ENCODE results near the gene ABHD12B.
"Not testable (repeated sequence)": the region's sequence is repeated elsewhere in the genome, so short reads cannot be mapped to it uniquely, and the experiment has no call there.

The ABHD12B gene

DNA sequence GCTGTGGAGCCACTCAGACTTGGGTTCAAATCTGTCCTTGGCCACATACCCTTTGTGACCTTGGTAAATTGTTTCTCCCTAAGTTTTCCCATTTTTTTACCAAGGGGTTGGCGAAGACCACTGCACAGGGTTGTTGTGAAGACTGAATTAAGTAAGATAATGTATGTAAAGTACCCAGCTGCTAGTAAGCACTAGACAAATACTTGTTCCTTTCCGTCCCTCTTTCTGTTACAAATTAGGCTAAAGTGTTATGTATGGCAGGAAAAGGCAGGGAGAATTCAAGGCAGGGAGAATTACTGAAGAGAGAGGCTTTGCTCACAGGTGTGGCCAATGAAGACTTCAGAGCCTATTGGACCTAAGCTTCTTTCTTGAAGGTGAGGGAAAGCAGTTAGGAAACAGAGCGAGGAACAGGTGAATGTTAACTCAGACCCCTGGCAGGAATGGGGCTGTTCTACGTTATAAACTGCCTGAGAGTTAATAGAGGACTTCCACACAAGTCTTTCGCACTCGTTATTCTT, 25.9 kb downstream of the ABHD12B start:
- DNase-seq, result no peak

DNA sequence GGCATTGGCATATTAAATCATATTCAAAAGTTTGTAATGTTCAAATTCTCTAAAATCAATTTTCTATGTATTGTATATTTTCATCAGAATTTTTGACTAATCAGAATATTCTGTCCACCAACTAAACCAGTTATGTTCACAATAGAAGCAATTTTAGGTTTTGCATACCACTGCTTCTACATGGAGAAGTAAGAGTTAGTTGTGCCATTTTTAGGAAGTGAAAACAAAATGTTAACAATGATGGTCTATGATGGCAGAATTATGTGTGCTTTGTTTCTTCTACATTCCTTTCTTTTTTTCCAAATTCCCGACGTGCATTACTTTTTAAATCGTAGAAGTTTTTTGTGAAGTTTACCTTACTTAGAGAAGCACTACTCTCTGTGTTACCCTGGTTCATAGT, 29.5 kb downstream of the ABHD12B start:
- no peak for DNase-seq

DNA sequence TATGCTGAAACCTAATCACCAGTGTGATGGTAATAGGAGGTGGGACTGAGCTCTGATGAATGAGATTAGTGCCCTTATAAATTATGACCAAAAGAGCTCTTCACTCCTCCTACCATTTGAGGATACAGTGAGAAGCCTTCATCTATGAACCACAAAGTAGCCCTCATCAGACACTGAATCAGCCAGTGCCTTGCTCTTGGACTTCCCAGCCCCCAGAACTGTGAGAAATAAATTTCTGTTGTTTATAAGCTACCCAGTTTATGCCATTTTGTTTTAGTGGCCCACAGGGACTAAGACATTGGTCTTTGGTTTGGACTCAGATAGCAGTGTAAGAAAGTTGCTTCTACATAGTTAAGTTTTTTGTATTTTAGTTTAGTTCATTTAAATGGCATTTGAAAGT, 32.9 kb downstream of the ABHD12B start:
- DNase-seq, result no peak

DNA sequence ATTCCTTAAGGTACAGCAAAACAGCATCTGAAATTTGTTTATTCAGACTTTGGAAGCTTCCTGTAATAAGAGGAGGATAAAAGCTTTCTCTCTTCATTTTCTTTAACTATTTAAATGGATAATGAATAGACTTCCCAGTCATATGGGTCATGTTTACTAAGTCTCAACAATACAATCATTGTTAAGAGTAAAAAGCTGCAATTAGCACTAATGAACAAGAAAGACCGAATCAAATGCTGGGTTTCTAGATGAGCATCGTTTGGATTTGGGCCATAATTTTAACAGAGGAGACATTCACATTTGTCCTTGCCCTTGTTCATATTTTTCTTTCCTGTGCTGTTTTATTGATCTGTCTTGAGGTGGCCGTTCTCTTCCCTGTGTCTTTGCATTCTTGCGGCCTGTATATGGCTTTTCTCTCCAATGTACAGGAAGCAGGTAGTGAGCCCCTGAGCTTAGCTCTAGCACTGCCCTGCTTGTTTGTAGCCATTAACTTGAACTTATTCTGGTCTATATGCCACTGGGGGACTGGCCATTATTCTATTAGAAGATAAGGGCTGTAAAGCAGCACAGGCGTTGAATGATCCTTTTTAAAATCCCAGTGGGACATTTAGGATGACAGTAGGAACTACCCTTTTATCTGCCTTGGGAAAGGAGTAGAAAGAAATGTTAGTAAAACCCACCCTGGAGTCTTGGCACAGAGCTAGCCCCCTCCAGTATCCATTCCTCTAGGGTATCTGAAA, 34.6 kb downstream of the ABHD12B start:
- no peak for DNase-seq

DNA sequence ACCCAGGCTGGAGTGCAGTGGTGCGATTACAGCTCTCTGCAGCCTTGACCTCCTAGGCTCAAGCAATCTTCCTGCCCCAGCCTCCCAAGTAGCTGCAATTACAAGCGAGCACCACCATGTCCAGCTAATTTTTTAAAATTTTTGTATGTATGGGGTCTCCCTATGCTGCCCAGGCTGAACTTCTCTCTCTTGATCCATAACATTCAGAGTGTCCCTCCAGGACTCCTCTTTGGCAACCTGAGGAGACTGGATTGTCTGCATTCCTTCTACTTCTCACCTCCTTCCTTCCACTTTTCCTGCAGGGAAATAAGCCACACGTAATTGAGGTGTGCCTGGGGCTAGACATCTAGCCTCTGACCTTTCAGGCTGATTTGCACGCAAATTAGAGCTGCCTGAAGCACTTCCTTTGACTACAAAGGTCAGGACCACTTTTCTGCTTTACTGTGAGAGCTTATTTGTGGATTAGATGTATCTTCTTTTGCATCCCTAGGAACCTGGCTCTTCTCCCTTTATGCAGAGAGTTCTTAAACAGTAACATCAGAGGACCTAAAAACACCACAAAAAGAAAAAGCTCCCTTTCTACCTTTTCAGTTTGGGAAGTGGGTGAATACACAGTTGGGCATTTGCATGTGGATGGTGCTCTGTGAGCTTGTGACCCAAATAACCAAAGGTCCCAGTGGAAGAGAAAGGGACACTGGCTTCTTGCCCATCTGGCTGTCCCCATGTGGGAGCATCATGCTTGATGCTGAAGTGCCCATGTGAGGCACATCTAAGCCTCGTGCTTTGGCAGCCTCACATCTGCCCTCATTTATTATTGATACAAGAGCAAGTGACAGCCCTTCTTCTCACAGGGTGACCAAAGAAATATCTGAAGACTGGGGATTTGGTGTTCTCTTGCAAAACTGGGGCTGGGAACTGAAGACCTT, 38.9 kb downstream of the ABHD12B start:
- no peak for DNase-seq

DNA sequence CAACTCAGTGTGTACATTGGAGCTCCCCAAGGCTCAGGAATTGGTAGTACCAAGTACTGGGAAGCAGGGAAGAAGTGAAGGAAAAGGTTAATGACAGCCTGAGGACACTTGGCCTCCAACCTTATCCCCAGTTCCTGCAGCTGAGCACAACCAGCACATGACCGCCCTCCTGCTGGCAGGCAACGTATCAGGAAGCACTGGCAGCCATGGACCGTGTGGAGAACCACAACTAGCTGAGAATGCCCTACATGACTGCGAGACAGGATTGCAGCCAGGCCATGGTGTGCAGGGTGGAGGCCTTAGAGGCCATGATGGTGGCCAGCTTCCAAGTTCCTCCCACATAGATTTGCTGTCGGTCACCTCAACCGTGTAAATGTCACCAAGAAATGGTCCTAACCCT, 45.6 kb downstream of the ABHD12B start:
- DNase-seq, result no peak

DNA sequence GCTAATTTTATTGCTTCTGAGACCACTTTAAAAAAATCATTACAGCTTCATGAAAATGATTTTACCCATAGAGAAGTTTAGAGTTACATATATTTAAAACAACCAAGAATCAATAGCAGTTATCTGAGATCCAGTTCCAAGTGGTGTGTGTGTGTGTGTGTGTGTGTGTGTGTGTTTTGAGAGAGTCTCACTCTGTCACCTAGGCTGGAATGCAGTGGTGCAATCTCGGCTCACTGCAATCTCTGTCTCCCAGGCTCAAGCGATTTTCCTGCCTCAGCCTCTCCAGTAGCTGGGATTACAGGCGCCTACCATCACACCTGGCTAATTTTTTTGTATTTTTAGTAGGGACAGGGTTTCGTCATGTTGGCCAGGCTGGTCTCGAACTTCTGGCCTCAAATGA, 47.7 kb downstream of the ABHD12B start:
- DNase-seq, result not testable (repeated sequence)

DNA sequence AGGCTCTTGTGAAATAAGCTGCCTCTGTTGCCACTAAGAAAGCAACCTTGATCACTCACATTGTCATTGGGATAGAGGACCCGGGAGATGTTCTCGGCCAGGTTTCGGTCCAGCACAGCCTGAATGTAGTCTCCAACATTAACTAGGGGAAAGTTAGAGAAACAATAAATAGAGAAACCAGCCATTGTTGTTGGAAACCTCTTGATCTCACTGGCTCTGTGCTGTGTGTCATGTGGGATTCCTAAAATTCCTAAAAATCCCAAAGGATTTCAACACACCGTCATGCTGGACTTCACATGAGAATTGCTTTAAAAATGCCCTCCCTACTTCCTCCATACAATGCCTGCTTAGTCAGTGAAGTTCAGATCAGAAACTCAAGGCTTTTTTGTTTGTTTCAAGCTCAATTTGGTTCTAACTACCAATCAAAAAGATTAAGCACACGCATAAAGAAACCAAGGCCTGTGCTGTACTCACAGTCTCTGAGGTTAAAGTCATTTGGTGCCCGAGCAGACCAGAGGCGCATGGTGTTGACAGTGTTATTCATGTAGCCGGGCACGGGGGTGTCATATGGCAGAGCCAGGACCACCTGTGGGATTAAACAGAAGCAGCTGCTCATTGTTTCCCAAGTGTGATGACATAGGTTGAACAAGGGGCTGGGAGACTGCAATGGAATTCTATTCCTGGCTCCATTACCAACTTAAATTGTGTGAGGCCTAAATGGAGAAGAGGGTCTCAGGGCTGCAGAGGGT, 48.8 kb downstream of the ABHD12B start:
- DNase-seq, result no peak

DNA sequence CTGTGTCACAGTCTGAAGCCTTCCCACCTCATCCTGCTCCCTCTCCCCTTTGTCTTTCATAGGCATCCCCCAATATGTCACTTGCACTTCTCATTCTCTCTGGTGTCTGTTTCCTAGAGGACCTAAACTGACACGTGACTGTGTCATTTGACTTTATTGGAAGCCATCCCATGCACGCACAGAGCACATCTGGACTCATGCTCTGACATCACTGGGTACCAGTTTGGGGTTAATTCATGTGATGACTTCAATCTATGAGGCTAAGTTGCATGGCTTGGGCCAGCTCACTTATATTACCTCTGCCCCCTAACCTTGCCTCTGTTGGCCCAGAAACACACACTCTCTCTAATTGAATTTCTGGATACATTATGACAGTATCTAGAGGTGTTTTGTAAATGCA, 51.0 kb downstream of the ABHD12B start:
- no peak for DNase-seq

DNA sequence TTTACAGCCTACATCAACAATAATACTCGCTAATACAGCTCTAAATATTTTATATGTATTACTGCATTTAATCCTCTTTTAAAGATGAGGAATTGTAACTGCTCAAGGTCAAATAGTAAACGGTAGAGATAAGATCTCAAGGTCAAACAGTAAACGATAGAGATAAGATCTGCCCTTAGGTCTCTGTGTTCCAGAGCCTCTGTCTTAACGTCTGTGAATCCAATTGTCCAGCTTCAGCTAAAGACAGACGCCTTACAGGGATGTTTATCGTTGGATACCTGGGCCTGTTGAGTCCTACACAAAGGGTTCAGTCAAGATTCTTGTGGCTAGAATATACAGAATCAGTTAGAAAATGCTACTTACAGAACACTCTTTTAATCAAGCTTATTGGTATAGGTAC, 52.4 kb downstream of the ABHD12B start:
- DNase-seq, result no peak

DNA sequence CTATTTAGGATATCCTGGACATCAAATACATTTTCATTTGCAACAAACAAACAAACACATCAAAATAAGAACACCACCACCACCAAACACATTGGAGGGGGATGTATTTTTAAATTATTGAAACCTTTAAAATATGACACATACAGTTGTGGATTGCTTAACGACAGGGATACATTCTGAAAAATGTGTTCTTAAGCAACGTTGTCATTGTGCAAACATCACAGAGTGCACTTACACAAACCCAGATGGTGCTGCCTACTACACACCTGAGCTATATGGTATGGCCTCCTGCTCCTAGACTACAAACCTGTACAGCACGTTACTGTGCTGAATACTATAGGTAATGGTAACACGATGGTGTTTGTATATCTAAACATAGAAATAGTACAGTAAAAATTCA, 53.0 kb downstream of the ABHD12B start:
- DNase-seq, result no peak

DNA sequence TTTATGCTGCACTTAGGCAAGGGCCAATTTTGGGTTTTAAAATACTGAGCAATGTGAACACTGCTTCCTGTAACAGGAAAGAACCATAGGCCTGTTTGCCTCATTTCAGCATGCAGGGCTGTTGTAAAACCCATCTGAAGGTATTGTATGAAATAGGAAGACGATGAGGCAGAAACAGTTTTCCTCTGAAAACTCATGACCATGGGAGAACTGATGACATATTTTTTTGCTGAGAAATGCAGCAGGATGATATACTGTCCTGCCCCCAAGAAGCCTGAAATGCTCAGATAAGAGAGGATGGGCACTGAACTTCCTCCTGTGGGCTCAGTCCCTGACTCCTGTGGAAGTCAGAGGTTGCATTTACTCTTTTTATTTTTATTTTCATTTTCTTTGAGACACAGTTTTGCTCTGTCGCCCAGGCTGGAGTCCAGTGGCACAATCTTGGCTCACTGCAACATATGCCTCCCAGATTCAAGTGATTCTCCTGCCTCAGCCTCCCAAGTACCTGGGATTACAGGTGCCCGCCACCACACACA, 55.1 kb downstream of the ABHD12B start:
- DNase-seq, result no peak

DNA sequence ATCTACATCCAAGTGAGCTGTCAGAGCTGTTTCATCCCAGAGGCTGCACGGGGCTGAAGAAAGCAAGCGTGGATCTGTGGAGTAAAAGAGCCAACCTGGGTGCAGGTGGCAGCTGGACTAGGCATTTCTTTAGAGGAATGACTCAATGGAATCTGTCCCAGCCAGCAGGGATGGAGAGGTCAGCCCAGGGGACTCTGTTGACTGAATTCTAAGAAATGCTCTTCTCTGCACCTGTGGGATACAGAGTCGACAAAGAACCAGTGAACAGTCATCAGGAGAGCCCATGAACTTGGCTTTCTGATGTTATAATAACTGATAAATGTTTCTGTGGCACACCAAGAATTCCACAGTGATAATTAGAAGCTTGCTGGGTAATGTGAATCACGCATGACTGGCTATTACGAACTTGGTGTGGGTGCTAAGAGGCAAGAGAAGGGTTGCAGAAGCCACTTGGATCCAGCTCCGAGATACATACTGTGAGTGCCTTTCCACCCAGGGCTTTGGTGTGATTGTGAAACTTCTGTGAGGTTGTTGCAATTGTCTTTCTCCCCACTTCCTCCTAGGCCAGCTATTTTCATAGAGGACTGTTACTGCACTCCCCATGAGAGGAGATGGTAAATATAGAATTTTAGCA, 56.3 kb downstream of the ABHD12B start:
- no peak for DNase-seq

DNA sequence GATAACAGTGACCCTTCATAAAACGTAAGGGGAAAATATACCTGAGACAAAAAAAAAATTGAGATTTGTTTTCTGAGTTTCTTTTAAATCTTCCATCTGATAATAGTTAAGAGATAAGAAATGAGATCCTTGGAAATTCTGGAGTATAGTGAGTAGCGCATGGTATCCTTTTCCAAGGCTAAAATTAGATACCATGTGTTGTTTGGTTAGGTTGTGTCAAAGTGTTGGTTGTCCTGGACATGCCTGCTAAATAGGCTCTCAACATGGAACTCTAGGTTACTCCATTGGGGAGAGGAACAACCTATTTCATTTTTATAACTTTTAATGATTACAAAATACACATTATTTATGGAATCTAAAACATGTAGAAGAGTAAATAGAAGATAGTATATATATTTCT, 57.7 kb downstream of the ABHD12B start:
- no peak for DNase-seq

DNA sequence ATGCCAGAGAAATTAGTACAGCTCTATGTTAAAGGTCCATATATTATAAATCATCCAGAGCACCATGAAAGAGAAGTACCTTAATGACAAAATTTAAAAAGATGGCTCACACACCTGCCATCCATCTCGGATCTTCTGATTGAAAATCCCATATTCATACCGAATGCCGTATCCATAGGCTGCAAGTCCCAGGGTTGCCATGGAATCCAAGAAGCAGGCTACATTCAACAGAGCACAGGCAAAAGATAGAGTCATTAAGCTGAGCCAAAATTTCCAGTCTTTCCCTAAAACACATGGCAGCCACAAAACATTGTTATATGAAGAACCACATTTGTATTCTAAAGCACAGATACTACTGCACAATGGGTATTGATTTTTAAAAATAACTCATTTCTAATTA, 59.7 kb downstream of the ABHD12B start:
- no peak for DNase-seq

DNA sequence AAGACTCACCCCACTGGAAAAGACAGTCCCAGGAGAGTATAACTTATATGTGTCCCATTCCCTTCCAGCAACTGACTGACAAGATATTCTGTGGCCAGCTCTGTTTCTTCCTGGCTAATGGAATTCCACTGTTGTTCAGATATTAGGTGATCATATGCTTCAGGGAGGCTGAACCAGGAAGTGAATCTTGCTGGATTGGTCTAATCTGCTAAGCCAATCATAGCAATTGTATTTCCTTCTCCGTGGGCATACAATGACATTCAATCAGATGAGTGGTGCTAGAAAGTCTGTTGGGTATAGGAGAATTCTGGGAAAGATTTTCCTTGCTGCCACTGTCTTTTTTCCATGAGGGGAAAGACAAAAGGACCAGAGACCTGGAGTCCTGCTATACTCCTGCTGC, 60.3 kb downstream of the ABHD12B start:
- DNase-seq, result no peak

DNA sequence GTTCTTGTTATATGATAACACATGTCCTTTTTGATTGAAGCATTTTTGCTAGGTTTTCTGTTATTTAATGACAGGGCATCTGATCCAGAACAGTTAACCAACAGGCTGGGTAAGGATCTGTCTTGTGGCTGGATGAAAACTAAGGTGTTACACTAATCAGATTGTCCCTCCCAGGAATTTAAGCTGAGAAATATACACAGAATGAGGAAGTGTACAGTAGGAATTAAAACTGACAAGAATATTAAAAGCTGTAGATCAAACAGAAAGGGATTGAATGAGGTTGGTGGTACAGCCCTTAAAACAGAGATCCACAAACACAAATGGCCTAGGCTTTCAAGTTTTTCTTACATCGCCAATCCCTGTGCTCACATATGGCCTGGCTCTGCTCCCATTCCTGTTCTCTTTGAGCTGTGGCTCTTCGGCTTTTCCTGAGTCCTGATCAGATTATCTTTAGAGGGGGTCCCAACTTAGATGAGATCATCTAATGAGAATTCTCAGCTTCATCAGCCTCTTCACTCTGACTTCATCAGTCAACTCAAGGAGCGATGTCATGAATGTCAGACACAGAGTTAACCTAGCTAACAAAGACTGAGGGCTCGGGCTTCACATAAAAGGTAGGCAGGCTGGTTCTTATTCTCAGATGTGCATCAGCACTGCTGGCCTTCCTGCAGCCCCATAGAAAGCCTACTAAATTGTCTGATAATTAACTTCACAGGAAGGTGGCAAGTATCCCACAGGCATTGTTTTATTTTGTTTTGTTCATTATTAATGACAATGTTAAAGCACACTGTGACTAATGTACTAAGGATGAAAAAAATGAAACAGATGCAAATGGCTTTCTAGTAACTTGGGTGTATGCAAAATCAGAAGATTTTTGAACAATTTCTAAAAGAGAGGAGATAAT, 61.0 kb downstream of the ABHD12B start:
- no peak for DNase-seq

DNA sequence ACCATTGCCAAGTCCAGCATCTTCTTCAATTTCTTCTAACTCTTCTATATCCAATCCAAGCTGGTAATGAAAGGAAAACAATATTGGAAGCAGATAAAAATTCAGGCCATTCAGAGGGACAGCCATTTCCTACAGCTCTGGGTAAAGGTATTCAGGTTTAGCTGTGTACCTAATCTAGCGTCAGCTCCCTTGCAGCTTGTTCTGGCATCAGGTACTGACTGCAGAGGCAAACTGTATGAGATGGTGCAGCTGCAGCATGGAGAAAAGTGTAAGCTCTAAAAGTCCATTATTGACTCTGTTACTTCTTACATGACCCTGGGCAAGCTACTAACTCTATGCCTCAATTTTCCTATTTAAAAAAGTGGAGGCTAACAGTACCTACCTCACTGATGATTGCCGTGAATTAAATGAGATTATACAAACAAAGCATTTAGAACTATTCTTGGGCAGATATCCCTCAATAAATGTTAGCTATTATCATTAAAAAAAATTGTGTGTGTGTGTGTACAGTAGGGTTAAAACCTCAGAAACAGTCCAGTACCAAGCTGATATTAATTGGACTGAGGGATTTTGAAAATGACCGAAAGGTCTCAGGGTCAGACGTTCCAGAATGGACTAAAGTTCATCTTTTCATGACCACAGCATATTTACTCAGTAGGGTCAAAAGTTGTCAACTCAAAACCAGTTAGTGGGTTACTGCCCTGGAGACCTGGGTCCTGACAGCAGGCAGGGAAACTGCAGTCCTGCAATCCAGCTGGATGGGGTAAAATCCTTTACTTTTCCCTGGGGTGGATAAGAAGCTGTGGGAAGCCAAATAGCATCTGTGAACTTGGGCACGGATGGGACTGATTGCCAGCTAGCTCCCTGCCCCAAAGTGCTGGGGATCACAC, 63.5 kb downstream of the ABHD12B start:
- DNase-seq, result no peak

DNA sequence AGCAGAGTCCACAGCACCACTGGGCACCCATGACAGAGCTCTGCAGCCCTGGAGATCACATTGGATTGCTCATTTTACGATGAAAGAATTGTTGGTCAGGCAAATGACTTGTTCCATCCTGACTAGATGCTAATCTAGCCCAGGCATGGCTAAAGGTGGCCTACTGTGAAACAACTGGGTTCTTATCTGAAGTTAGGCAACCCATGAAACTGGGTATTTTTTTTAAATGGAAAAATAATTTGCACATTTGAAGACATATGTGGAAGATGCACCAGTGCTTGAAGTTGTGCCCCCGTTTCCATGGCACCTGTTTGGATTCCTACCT, 64.1 kb downstream of the ABHD12B start:
- no peak for DNase-seq

DNA sequence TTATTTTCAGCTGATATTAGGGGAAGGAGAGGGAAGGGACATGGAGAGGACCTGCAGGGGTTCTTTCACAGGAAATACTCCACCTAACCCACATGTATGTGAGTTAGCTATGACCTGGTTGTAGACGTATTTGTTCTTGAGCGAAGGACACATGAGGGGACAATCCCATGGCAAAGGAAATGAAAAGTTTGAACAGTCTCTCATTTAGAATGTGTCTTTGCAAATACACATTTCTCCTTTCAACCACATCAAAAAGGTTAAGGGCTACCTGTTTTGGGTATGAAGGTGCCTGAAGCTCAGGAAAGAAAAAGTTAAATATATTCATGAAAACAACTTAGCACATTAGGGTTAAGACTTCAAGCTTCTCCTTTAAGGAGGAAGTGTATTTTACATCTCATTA, 65.0 kb downstream of the ABHD12B start:
- no peak for DNase-seq

DNA sequence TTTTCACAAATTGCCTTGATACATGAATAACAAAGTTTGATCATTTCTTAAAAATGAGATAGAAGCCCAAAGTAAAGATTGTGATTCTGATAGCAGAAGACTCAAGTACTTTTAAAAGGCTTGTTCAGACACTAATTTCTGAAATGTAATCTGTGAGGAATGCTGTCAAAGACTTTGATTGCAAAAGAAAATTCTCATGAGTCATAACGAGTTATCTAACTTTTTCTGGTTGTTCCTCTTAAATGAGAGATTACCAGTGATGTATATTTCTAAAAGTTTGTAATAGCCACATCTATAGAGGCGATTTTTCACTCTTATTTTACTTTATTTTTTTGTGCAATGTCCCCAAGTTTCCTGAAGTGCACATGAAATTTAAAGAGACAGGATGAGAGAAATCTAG, 65.5 kb downstream of the ABHD12B start:
- DNase-seq, result no peak

Measured in stimulated activated CD4-positive, alpha-beta T cell treated with anti-CD3 and anti-CD28 coated beads, Interleukin-4, amount 100 ng/mL, for 4 hours (primary cell).